GM12878 (cell line): ENCODE data around the gene HSPA12B. TPM values are rescaled to one million over a fixed set of nuclear protein-coding genes. Genes with fewer than 3 reads are reported as not detected.

ENCODE experiments used
- CBX3 ChIP-seq: fragments of 200-600 bp; sonication (generic); IDR thresholded peaks from 2 replicates; pipeline ENCODE4 v1.6.1; 2016; ENCODE audit warnings: low read depth, borderline replicate concordance
- CREB1 ChIP-seq: IDR thresholded peaks from 2 replicates; pipeline ENCODE4 v1.6.1; 2012; ENCODE audit warnings: low read depth, mild to moderate bottlenecking, inconsistent platforms
- CREM ChIP-seq: IDR thresholded peaks from 2 replicates; pipeline ENCODE4 v1.6.1; 2014; ENCODE audit warnings: antibody characterized with exemption, low read depth
- ELK1 ChIP-seq: IDR thresholded peaks from 2 replicates; pipeline ENCODE4 v1.6.1; 2012; ENCODE audit warnings: low read depth, low read length, improper control_type of control experiment
- ESRRA ChIP-seq: IDR thresholded peaks from 2 replicates; pipeline ENCODE4 v1.6.1; 2012; ENCODE audit warnings: mild to moderate bottlenecking, low read length, improper control_type of control experiment
- HSF1 ChIP-seq: fragments of 150-350 bp; IDR thresholded peaks from 2 replicates; pipeline ENCODE4 v1.6.1; 2014; ENCODE audit warnings: mild to moderate bottlenecking, low read depth, low read length
- IRF5 ChIP-seq: fragments of 450-650 bp; IDR thresholded peaks from 2 replicates; pipeline ENCODE4 v1.6.1; 2017; ENCODE audit warnings: borderline replicate concordance
- JUNB ChIP-seq: IDR thresholded peaks from 2 replicates; pipeline ENCODE4 v1.6.1; 2016; ENCODE audit warnings: antibody characterized with exemption, mild to moderate bottlenecking
- MTA2 ChIP-seq: fragments of 450-650 bp; IDR thresholded peaks from 2 replicates; pipeline ENCODE4 v1.6.1; 2016; ENCODE audit warnings: low read depth, mild to moderate bottlenecking, moderate library complexity
- MTA3 ChIP-seq: IDR thresholded peaks from 2 replicates; pipeline ENCODE4 v1.6.1; 2012; ENCODE audit warnings: low read length, inconsistent platforms, borderline replicate concordance
- MYC ChIP-seq: IDR thresholded peaks from 2 replicates; pipeline ENCODE4 v1.6.1; 2011; ENCODE audit warnings: mild to moderate bottlenecking, low read length, moderate library complexity, inconsistent platforms; ENCODE audit not compliant: insufficient read depth, insufficient replicate concordance, insufficient read length, severe bottlenecking
- NBN ChIP-seq: fragments of 450-650 bp; IDR thresholded peaks from 2 replicates; pipeline ENCODE4 v1.6.1; 2016
- NFIC ChIP-seq: IDR thresholded peaks from 2 replicates; pipeline ENCODE4 v1.6.1; 2012; ENCODE audit warnings: low read depth, mild to moderate bottlenecking, inconsistent platforms, low read length, moderate library complexity
- NFYB ChIP-seq: IDR thresholded peaks from 2 replicates; pipeline ENCODE4 v1.6.1; 2011; ENCODE audit warnings: low read depth, mild to moderate bottlenecking, low read length, improper control_type of control experiment, moderate library complexity; ENCODE audit not compliant: insufficient read depth
- NRF1 ChIP-seq: conservative IDR thresholded peaks from 2 replicates; pipeline ENCODE4 v1.6.1; 2011; ENCODE audit warnings: mild to moderate bottlenecking, low read depth, low read length, improper control_type of control experiment
- PBX3 ChIP-seq: IDR thresholded peaks from 2 replicates; pipeline ENCODE4 v1.6.1; 2011; ENCODE audit warnings: mild to moderate bottlenecking, low read depth, low read length, moderate library complexity; ENCODE audit not compliant: insufficient replicate concordance
- POLR2A ChIP-seq: IDR thresholded peaks from 2 replicates; pipeline ENCODE4 v1.6.1; 2011; ENCODE audit warnings: low read depth, mild to moderate bottlenecking, low read length
- RAD51 ChIP-seq: fragments of 450-650 bp; IDR thresholded peaks from 2 replicates; pipeline ENCODE4 v1.6.1; 2016; ENCODE audit warnings: moderate library complexity, mild to moderate bottlenecking, inconsistent platforms
- TCF12 ChIP-seq: IDR thresholded peaks from 2 replicates; pipeline ENCODE4 v1.6.1; 2011; ENCODE audit warnings: low read depth, mild to moderate bottlenecking, low read length
- YBX1 ChIP-seq: fragments of 450-650 bp; IDR thresholded peaks from 2 replicates; pipeline ENCODE4 v1.6.1; 2016; ENCODE audit warnings: antibody characterized with exemption
- ZNF622 ChIP-seq: fragments of 450-650 bp; IDR thresholded peaks from 2 replicates; pipeline ENCODE4 v1.6.1; 2017; ENCODE audit warnings: mild to moderate bottlenecking, inconsistent platforms
- polyA plus RNA-seq, 11 experiments: library from polyadenylated mRNA; depleted of rRNA in 4 of 11; unstranded in 6 of 11; stranded (reverse) in 5 of 11; fragments of >200 nt; fragmentation: Nextera tagmentation in 4 of 11; fragmentation: Illumina TruSeq in 1 of 11; extraction: Ambion mirVana in 4 of 11; extraction: Trizol in 1 of 11; gene quantifications; 1 replicate in 1 of 11; 2 replicates in 10 of 11; pipeline versions ENCODE4 v1.2.1 to v1.2.3, GENCODE V29; 2011 to 2016; ENCODE audit warnings: inconsistent platforms in 2 of 11, missing spikeins in 2 of 11, low read depth in 1 of 11
- total RNA-seq, 4 experiments: library from RNA; depleted of rRNA in 3 of 4; stranded (reverse); fragments of >200 nt in 3 of 4; fragmentation: Illumina TruSeq in 1 of 4; extraction: Trizol in 1 of 4; gene quantifications; 2 replicates each; pipeline versions ENCODE4 v1.2.1 to v1.2.3, GENCODE V29; 2013 to 2021
- TF ChIP-seq, protein P1 (sequence below): fragments of 450-650 bp; IDR thresholded peaks from 2 replicates; pipeline ENCODE4 v1.6.1; 2014; ENCODE audit warnings: mild to moderate bottlenecking
- TF ChIP-seq, protein P2 (sequence below): IDR thresholded peaks from 2 replicates; pipeline ENCODE4 v1.6.1; 2011; ENCODE audit warnings: borderline replicate concordance, low read depth, mild to moderate bottlenecking, moderate library complexity, low read length; ENCODE audit not compliant: insufficient read depth, poor library complexity, severe bottlenecking

The HSPA12B gene
- total and polyA plus RNA-seq, 10 of the 15 experiments (the other 5 are each of a cell fraction or from before 2014, with no cell fraction given), result 0.08 TPM; not detected in 9

- TF ChIP-seq HSF1 (no peak), ZNF622 (no peak), CREM (peak; percentile 10; the same call in 1 of the 2 replicates), IRF5 (no peak), PBX3 (no peak), TCF12 (peak; percentile 69), YBX1 (no peak), MTA2 (peak; percentile 57; the same call in 1 of the 2 replicates), ELK1 (no peak), MYC (no peak), NFIC (no peak), CREB1 (peak; percentile 60; the same call in 1 of the 2 replicates), RAD51 (peak; percentile 35; the same call in 1 of the 2 replicates), MTA3 (no peak), JUNB (no peak), NRF1 (no peak), NFYB (peak; percentile 72; the same call in 1 of the 2 replicates), ESRRA (peak; percentile 99), POLR2A (peak; percentile 74), NBN (peak; percentile 90), CBX3 (no peak)
- TF ChIP-seq, protein P1, sequence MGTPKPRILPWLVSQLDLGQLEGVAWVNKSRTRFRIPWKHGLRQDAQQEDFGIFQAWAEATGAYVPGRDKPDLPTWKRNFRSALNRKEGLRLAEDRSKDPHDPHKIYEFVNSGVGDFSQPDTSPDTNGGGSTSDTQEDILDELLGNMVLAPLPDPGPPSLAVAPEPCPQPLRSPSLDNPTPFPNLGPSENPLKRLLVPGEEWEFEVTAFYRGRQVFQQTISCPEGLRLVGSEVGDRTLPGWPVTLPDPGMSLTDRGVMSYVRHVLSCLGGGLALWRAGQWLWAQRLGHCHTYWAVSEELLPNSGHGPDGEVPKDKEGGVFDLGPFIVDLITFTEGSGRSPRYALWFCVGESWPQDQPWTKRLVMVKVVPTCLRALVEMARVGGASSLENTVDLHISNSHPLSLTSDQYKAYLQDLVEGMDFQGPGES, result no peak
- TF ChIP-seq, protein P2, sequence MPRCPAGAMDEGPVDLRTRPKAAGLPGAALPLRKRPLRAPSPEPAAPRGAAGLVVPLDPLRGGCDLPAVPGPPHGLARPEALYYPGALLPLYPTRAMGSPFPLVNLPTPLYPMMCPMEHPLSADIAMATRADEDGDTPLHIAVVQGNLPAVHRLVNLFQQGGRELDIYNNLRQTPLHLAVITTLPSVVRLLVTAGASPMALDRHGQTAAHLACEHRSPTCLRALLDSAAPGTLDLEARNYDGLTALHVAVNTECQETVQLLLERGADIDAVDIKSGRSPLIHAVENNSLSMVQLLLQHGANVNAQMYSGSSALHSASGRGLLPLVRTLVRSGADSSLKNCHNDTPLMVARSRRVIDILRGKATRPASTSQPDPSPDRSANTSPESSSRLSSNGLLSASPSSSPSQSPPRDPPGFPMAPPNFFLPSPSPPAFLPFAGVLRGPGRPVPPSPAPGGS, result no peak
These were observed 63.3 kb downstream of the HSPA12B start, which contains the start of gene CDC25B (continued) for GRCh38 chr20:3795511-3796468.
